GM12872 (cell line): ENCODE results near the gene GGA1.

Experiments used
- TF ChIP-seq, protein P1 (sequence below): IDR thresholded peaks from 3 replicates; pipeline ENCODE4 v1.5.1; 2011; ENCODE audit warnings: low read depth, mild to moderate bottlenecking, low read length, moderate library complexity; ENCODE audit not compliant: insufficient read depth

The GGA1 gene

DNA sequence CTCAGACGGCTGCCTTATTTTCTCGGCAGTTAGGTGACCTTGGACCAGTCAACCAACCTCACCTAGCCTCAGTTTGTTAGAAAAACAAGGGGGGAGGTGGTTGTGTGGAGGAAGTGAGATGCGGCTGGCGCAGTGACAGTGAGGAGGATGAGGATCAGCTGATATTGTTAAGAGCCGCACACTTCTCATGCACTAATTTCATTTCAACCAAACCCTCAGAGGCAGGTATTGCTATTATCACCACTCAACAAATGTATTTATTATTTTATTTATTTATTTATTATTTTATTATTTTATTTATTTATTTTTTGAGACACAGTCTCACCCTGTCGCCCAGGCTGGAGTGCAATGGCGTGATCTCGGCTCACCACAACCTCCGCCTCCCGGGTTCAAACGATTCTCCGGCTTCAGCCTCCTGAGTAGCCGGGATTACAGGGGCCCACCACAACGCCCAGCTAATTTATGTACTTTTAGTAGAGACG is 68.9 kb downstream of the GGA1 start:
- TF ChIP-seq, protein P1, sequence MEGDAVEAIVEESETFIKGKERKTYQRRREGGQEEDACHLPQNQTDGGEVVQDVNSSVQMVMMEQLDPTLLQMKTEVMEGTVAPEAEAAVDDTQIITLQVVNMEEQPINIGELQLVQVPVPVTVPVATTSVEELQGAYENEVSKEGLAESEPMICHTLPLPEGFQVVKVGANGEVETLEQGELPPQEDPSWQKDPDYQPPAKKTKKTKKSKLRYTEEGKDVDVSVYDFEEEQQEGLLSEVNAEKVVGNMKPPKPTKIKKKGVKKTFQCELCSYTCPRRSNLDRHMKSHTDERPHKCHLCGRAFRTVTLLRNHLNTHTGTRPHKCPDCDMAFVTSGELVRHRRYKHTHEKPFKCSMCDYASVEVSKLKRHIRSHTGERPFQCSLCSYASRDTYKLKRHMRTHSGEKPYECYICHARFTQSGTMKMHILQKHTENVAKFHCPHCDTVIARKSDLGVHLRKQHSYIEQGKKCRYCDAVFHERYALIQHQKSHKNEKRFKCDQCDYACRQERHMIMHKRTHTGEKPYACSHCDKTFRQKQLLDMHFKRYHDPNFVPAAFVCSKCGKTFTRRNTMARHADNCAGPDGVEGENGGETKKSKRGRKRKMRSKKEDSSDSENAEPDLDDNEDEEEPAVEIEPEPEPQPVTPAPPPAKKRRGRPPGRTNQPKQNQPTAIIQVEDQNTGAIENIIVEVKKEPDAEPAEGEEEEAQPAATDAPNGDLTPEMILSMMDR, result no peak

DNA sequence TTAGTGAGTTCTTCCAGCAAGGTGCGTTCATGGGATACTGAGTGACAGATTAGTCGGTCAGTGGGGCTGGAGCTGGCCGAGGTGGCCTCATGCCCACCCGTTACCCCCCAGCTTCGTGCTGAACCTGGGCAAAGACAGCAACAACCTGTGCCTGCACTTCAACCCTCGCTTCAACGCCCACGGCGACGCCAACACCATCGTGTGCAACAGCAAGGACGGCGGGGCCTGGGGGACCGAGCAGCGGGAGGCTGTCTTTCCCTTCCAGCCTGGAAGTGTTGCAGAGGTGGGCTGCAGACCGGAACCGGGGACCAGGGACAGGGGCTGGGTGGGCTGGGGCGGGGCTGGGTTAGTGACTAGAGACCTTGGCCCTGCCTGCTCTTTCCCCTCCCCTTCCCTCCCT is 69.7 kb downstream of the GGA1 start:
- TF ChIP-seq, protein P1, result no peak

DNA sequence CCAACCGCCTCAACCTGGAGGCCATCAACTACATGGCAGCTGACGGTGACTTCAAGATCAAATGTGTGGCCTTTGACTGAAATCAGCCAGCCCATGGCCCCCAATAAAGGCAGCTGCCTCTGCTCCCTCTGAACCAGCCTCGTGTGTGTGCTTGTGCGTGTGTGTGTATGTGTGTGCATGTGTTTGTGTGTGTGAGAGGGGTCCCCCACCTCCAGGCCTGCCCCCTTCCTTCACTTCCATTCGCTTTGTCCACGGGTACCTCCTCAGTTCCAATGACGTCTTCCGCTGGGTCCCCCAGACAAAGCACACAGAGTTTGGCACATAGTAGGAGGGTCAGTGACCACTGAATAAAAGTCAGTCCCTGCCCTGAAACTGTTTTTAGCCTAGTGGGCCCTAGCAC is 71.0 kb downstream of the GGA1 start:
- TF ChIP-seq, protein P1, result no peak

DNA sequence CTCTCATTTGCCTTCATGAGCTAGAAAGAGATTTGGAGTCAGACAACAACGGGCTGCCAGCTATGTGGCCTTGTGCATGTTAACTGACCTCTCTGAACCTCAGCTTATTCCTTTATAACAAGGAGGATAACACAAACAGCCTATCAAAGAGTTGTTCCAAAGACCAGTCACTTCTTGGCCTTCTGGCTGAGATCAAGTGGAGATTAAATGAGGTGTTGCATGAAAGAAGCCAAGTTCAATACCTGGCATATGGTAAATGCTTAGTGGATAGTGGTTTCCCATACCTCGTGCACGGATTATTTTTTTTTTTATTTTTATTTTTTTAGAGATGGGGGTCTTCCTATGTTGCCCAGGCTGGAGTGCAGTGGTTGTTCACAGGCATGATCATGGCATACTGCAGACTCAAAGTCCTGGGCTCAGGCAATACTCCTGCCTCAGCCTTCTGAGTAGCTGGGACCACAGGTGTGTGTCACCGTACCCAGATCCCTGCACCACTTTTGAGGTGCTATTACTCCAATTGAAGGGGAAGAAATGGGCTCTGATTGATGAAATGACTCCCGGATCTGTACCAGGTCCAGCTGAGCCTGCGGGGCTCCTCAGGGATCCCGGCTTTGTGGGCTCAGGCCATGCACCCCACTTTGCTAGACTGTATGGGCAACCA is 71.7 kb downstream of the GGA1 start:
- TF ChIP-seq, protein P1, result no peak

DNA sequence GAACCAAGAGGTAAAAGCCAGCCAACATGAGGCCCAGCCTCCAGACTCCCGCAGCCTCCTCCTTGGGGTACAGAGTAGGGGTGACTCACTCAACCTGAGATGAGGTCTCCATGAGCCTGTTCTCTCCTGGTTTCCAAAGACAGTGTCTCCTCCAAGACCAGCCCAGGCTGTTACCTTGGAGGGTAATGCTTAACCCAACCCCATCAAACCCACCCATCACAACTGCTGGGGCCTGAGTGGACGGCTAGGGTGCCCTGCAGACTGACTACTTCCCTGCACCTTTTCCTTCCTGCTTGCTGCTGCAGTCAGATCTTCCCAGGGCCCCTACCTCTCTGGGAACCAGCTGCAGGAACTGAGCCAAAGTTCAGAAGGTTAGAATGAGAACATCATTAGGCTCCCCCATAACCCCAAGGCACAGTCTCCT is 72.4 kb downstream of the GGA1 start:
- TF ChIP-seq, protein P1, result no peak

DNA sequence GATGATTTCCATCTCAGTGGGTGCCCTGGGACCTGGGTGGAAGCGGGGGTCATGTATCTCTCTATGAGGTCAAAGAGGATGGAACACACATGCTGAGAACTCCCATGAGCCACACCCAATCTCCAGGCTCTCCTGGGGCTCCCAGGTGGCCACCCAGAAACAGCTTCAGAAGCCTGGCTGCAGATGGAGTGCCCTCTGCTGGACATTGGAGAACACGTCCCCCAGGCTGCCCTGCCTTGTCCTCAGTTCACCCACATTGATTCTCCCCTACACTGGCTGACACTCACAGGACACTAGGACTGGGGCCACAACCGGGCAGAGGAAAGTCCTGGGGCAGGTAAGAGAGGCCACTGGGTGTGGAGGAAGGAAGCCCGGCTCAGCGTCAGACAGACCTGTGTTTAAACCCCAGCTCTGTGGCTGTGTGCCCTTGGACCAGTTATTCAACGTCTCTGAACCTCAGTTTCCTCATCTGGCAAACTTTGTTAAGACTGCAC is 73.0 kb downstream of the GGA1 start:
- TF ChIP-seq, protein P1, result peak; percentile 96
